Measurements from ENCODE around the gene TSPAN5. TPM values are rescaled to one million over a fixed set of nuclear protein-coding genes. Genes with fewer than 3 reads are reported as not detected.
"Not testable (repeated sequence)": the region's sequence is repeated elsewhere in the genome, so short reads cannot be mapped to it uniquely, and the experiment has no call there.

The TSPAN5 gene
- polyA plus RNA-seq, 1 donor (not counting 4 experiments of a cell fraction or from before 2014, with no cell fraction given), result 45.5 TPM

GRCh38 chr4:98706200-98706813 lies 47.9 kb upstream of the TSPAN5 start:
- Histone ChIP-seq H3K4me1 (ENCODE audit: control insufficient read depth, extremely low read depth, insufficient read depth, low read length) (peaks cover 3% of the 10 kb centered on the region), H3K4me2 (ENCODE audit: control insufficient read depth, extremely low read depth, insufficient read depth, low read depth, low read length) (no peak overlapping the region), H3K27me3 (ENCODE audit: control insufficient read depth, extremely low read depth, insufficient read depth, low read length) (no peaks in the 10 kb centered on the region), H4K20me1 (ENCODE audit: control insufficient read depth, extremely low read depth, insufficient read depth, low read length) (no peaks in the 10 kb centered on the region), H3K9me1 (ENCODE audit: control insufficient read depth, extremely low read depth, insufficient read depth, low read length) (no peaks in the 10 kb centered on the region), H3K4me3 (ENCODE audit: control insufficient read depth in 2 of 3, extremely low read depth in 1 of 3, insufficient read depth in 2 of 3, low read depth in 1 of 3, low read length in 3 of 3) (no peak overlapping the region), H3K79me2 (ENCODE audit: control insufficient read depth, insufficient read depth, low read length) (no peaks in the 10 kb centered on the region), H2AFZ (ENCODE audit: control insufficient read depth, low read length) (no peak overlapping the region), H3K9ac (ENCODE audit: control insufficient read depth, extremely low read depth, insufficient read depth, low read length) (no peak overlapping the region), H3K27ac (ENCODE audit: control insufficient read depth, insufficient read depth, low read length) (no peak overlapping the region), H3K9me3 (ENCODE audit: control insufficient read depth, low read depth, low read length) (no peaks in the 10 kb centered on the region), H3K36me3 (ENCODE audit: control insufficient read depth in 2 of 2, extremely low read depth in 1 of 2, insufficient read depth in 2 of 2, low read length in 2 of 2) (no peaks in the 10 kb centered on the region)
- dilution Hi-C loops (cut with MboI; ENCODE audit: extremely low pct_ligation_motif_present, low sequenced_read_pairs), result no loop called here
- DNase-seq (ENCODE audit: low read depth, low spot score) (no peak), FAIRE-seq (no peak)
- TF ChIP-seq EZH2 (IDR thresholded peaks at IDR 0.05; ENCODE audit: low read length) (no peak), CTCF (optimal IDR thresholded peaks at IDR 0.05 in 1 of 3, IDR thresholded peaks at IDR 0.05 in 1 of 3, conservative IDR thresholded peaks at IDR 0.05 in 1 of 3; ENCODE audit: extremely low read depth in 1 of 3, insufficient read depth in 2 of 3, low read length in 3 of 3) (no peak)

- H3K36me3 ChIP-seq (ENCODE audit: control insufficient read depth in 2 of 2, extremely low read depth in 1 of 2, insufficient read depth in 2 of 2, low read length in 2 of 2); H3K79me2 ChIP-seq (ENCODE audit: control insufficient read depth, insufficient read depth, low read length); H3K27me3 ChIP-seq (ENCODE audit: control insufficient read depth, extremely low read depth, insufficient read depth, low read length); H3K9me3 ChIP-seq (ENCODE audit: control insufficient read depth, low read depth, low read length); H2AFZ ChIP-seq (ENCODE audit: control insufficient read depth, low read length); H3K4me1 ChIP-seq (ENCODE audit: control insufficient read depth, extremely low read depth, insufficient read depth, low read length); H4K20me1 ChIP-seq (ENCODE audit: control insufficient read depth, extremely low read depth, insufficient read depth, low read length); FAIRE-seq; H3K27ac ChIP-seq (ENCODE audit: control insufficient read depth, insufficient read depth, low read length); H3K9ac ChIP-seq (ENCODE audit: control insufficient read depth, extremely low read depth, insufficient read depth, low read length); dilution Hi-C loops (cut with MboI; ENCODE audit: extremely low pct_ligation_motif_present, low sequenced_read_pairs); H3K4me2 ChIP-seq (ENCODE audit: control insufficient read depth, extremely low read depth, insufficient read depth, low read depth, low read length); H3K4me3 ChIP-seq (ENCODE audit: control insufficient read depth in 2 of 3, extremely low read depth in 1 of 3, insufficient read depth in 2 of 3, low read depth in 1 of 3, low read length in 3 of 3); H3K9me1 ChIP-seq (ENCODE audit: control insufficient read depth, extremely low read depth, insufficient read depth, low read length); DNase-seq (ENCODE audit: low read depth, low spot score): not testable (repeated sequence)
Observed at GRCh38 chr4:98705586-98705985, 47.2 kb upstream of the TSPAN5 start.

- Histone ChIP-seq H3K4me3 (ENCODE audit: control insufficient read depth in 2 of 3, extremely low read depth in 1 of 3, insufficient read depth in 2 of 3, low read depth in 1 of 3, low read length in 3 of 3) (no peak overlapping the region), H3K79me2 (ENCODE audit: control insufficient read depth, insufficient read depth, low read length) (no peaks in the 10 kb centered on the region), H3K9ac (ENCODE audit: control insufficient read depth, extremely low read depth, insufficient read depth, low read length) (no peak overlapping the region), H3K36me3 (ENCODE audit: control insufficient read depth in 2 of 2, extremely low read depth in 1 of 2, insufficient read depth in 2 of 2, low read length in 2 of 2) (no peaks in the 10 kb centered on the region), H3K27me3 (ENCODE audit: control insufficient read depth, extremely low read depth, insufficient read depth, low read length) (no peaks in the 10 kb centered on the region), H3K4me1 (ENCODE audit: control insufficient read depth, extremely low read depth, insufficient read depth, low read length) (no peaks in the 10 kb centered on the region), H3K27ac (ENCODE audit: control insufficient read depth, insufficient read depth, low read length) (no peak overlapping the region), H3K9me3 (ENCODE audit: control insufficient read depth, low read depth, low read length) (no peaks in the 10 kb centered on the region), H4K20me1 (ENCODE audit: control insufficient read depth, extremely low read depth, insufficient read depth, low read length) (no peaks in the 10 kb centered on the region), H2AFZ (ENCODE audit: control insufficient read depth, low read length) (no peak overlapping the region), H3K9me1 (ENCODE audit: control insufficient read depth, extremely low read depth, insufficient read depth, low read length) (no peaks in the 10 kb centered on the region), H3K4me2 (ENCODE audit: control insufficient read depth, extremely low read depth, insufficient read depth, low read depth, low read length) (no peak overlapping the region)
- dilution Hi-C loops (cut with MboI; ENCODE audit: extremely low pct_ligation_motif_present, low sequenced_read_pairs), result no loop called here
- TF ChIP-seq EZH2 (IDR thresholded peaks at IDR 0.05; ENCODE audit: low read length), result no peak
- TF ChIP-seq CTCF (optimal IDR thresholded peaks at IDR 0.05 in 1 of 3, IDR thresholded peaks at IDR 0.05 in 1 of 3, conservative IDR thresholded peaks at IDR 0.05 in 1 of 3; ENCODE audit: extremely low read depth in 1 of 3, insufficient read depth in 2 of 3, low read length in 3 of 3), result no peak
- FAIRE-seq, result no peak
- no peak for DNase-seq (ENCODE audit: low read depth, low spot score)
Observed at GRCh38 chr4:98700656-98701055, 42.2 kb upstream of the TSPAN5 start.
